Measurements from ENCODE around the gene ADGRL1.

The ADGRL1 gene

GRCh38 chr19:14156971-14157717, 48.8 kb downstream of the ADGRL1 start:
- FAIRE-seq (no peak), DNase-seq (ENCODE audit: insufficient read length, low spot score) (no peak)
- TF ChIP-seq CTCF (IDR thresholded peaks at IDR 0.05; ENCODE audit: insufficient read depth, missing control alignments), result no peak

GRCh38 chr19:14156122-14156521, 49.8 kb downstream of the ADGRL1 start:
- no peak for TF ChIP-seq CTCF (IDR thresholded peaks at IDR 0.05; ENCODE audit: insufficient read depth, missing control alignments)
- DNase-seq (ENCODE audit: insufficient read length, low spot score) (no peak), FAIRE-seq (no peak)

GRCh38 chr19:14155371-14155770, 50.6 kb downstream of the ADGRL1 start:
- no peak for DNase-seq (ENCODE audit: insufficient read length, low spot score)
- TF ChIP-seq CTCF (IDR thresholded peaks at IDR 0.05; ENCODE audit: insufficient read depth, missing control alignments), result no peak
- no peak for FAIRE-seq

GRCh38 chr19:14152713-14153112, 53.3 kb downstream of the ADGRL1 start:
- no peak for TF ChIP-seq CTCF (IDR thresholded peaks at IDR 0.05; ENCODE audit: insufficient read depth, missing control alignments)
- DNase-seq (ENCODE audit: insufficient read length, low spot score) (no peak), FAIRE-seq (no peak)

- no peak for DNase-seq (ENCODE audit: insufficient read length, low spot score)
- no peak for FAIRE-seq
- no peak for TF ChIP-seq CTCF (IDR thresholded peaks at IDR 0.05; ENCODE audit: insufficient read depth, missing control alignments)
Measured at GRCh38 chr19:14150770-14151661, 55.0 kb downstream of the ADGRL1 start.

- peak; percentile 81 for DNase-seq (ENCODE audit: insufficient read length, low spot score)
- no peak for FAIRE-seq
- no peak for TF ChIP-seq CTCF (IDR thresholded peaks at IDR 0.05; ENCODE audit: insufficient read depth, missing control alignments)
Measured at GRCh38 chr19:14150041-14150769, 55.8 kb downstream of the ADGRL1 start.
